ENCODE results near the gene RASSF10. TPM values are rescaled to one million over a fixed set of nuclear protein-coding genes. Genes with fewer than 3 reads are reported as not detected.

Gene RASSF10
- total RNA-seq, 1 donor from 2014 or later = 3.7 TPM

GRCh38 chr11:13054278-13054677 is 45.2 kb downstream of the RASSF10 start:
- no peak for DNase-seq (ENCODE audit: low spot score)

- DNase-seq (ENCODE audit: low spot score) = no peak
Measured at GRCh38 chr11:13055200-13055599, 46.1 kb downstream of the RASSF10 start.

- DNase-seq (ENCODE audit: low spot score) = no peak
Measured at GRCh38 chr11:13061294-13061990, 52.3 kb downstream of the RASSF10 start.

Measured in ureter (tissue), 1 donor.